Endothelial cell of hepatic sinusoid (primary cell): ENCODE results near the gene ANKRD27.
"Not testable (repeated sequence)": the region's sequence is repeated elsewhere in the genome, so short reads cannot be mapped to it uniquely, and the experiment has no call there.

Source experiments
- in situ Hi-C: cut with HindIII; loops from 2 replicates; pipeline ENCODE4 v1.10.0; 2017; ENCODE audit warnings: low sequenced_read_pairs

Gene ANKRD27

DNA sequence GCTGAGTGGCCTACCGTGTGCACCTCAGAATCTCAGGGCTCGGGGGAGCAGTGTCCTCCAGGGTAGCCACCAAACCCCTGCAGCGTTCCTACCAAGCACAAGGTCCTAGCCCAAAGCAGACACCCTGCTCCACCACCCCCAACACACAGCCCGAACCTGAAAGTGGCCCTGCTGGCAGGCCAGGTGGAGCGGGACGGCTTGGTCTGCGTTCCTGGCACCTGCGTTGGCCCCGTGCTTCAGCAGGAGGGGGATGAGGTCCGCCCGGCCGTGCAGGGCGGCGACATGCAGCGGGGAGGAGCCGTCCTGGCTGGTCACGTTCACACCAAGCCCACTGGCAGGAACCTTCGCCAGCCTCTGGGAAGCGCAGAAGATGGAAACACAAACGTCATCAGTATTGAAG lies 67.5 kb downstream of the ANKRD27 start:
- in situ Hi-C loops = no loop called here

DNA sequence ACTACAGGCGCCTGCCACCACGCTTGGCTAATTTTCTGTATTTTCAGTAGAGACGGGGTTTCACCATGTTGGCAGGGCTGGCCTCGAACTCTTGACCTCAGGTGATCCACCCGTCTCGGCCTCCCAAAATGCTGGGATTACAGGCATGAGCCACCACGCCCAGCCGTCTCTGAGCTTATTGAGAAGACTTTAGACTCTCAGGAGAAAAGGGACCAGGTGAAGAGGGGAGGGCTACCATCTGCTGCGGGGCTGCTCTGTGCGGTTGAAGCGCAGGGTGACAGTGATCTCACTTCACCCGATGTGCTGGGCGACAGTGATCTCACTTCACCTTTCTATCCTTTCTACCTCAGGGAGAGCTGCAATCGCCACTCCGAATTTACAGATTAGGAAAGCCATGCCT lies 68.7 kb downstream of the ANKRD27 start:
- in situ Hi-C loops = no loop called here

DNA sequence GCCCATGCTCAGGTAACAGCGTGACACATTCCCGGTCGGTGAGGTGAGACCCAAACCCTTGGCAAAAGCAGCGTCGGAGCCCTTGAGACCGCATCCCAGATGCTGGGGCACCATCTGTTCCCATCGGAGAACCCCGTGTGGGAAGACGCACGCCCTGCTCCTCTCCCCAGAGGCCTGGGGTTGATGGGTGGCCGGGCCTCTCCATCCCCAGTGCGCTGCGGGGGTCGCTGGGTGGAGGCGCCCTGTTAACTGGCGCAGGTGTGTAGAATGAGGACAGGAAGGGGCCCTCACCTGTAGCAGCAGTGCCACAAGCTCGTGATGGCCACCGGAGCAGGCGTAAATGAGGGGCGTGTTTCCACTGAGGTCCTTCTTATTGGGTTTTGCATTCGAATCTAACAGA lies 69.4 kb downstream of the ANKRD27 start:
- in situ Hi-C loops = no loop called here

DNA sequence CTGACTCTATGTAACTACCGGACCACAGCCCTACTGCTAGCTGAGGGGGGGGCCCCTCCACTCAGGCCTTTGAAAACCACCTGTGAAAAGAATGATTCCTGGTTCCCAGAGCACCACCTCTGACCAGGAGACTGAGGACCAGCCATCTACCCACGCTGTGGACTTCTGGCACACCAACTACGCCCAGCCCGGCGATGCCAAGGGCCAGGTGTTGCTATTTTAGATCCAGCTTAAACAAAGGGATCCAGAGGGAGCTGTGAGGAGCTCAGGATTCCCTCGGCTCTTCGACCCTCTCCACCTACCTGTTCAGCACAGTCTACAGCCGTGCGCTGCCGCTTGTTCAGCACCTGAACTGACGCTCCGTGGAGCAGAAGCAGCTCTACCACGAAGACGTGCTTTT lies 71.0 kb downstream of the ANKRD27 start:
- in situ Hi-C loops = no loop called here

DNA sequence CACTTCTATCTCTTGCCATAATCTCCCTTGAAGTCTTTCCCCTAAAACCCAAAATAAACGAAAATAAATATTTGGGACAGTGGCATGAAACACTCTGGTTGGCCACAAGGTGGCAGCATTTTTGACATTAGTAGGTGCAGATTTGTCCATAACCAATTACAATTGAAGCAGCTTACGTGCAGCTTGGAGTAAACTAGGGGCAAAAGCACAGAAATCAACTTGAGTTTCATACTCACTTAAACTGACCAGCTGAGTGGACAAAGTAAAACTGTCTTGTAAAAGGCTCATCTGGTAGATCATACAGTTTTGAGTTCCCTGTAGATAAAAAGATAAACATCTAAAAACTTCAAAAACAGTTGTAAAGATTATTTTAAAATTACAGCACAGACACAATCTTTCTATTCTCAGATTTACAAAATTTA lies 75.2 kb downstream of the ANKRD27 start:
- in situ Hi-C loops = loop anchor here (5.0 kb wide), 1 partner anchor 43 kb away; no protein-coding TSS in a partner anchor

DNA sequence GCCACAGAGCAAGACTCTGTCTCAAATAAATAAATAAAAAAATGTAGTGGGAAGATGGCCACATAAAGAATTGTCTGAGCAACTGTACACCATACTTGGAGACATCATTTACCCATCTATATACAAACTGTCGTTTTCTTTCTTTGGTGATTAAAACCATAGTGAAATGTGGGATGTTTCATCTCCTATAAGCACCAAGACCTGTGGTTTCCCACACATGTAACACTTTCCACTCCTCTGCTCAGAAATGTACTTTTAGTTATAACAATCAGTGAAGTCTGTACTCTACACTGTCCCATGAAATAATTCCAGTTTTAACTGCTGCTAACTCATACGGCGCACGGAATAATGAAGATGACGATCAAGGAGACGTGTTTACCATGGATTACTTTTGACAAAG lies 75.7 kb downstream of the ANKRD27 start:
- in situ Hi-C loops = loop anchor here (5.0 kb wide), 1 partner anchor 43 kb away; no protein-coding TSS in a partner anchor

DNA sequence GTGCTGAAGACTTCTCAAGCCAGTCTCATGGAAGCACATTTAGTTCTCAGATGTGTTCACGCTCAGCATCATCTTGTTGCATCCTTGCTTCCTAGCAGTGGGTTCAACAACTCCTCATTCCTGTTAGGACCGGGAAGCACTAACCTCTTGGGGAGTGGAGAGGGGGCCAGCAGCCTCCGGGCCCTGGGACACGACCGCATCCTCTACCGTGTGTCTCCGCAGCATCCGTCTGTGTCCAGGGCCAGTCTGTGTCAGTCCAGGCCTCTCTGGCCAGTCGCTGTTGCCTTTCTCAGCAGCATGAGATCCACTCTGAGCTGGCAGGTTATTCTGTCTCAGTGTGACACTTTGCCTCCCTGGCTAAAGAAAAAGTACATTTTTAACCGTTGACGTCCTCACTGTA lies 77.0 kb downstream of the ANKRD27 start:
- in situ Hi-C loops = loop anchor here (5.0 kb wide), 1 partner anchor 44 kb away; no protein-coding TSS in a partner anchor

DNA sequence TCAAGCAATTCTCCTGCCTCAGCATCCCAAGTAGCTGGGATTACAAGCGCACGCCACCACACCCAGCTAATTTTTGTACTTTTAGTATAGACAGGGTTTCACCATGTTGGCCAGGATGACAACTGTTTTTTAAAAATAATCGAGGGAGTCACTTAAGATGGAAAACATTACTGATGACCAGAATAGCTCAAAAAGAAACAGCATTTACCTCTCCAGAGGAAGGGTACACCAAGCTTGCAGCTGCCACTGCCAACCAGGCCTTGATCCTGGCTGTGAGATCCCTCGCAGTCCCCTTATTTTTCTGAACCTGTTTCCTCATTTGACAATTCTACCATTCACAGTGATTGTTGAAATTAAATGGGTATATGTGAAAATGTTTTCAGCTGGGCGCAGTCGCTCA lies 79.5 kb downstream of the ANKRD27 start:
- in situ Hi-C loops = loop anchor here (5.0 kb wide), 1 partner anchor 47 kb away; no protein-coding TSS in a partner anchor

DNA sequence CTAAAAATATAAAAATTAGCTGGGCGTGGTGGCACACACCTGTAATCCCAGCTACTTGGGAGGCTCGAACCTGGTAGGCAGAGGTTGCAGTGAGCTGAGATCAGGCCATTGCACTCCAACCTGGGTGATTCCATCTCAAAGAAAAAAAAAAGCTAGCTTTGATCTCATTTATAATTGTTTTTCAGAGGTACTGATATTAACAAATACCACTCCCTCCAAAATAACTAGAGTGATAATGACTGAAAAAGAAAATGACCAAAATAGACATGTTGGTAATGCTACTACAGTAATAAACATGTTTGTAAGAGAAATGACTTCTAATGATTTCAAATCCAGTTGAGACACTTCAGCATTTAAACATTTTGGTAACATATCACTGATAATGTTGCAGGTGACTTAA lies 81.0 kb downstream of the ANKRD27 start:
- in situ Hi-C loops = no loop called here

DNA sequence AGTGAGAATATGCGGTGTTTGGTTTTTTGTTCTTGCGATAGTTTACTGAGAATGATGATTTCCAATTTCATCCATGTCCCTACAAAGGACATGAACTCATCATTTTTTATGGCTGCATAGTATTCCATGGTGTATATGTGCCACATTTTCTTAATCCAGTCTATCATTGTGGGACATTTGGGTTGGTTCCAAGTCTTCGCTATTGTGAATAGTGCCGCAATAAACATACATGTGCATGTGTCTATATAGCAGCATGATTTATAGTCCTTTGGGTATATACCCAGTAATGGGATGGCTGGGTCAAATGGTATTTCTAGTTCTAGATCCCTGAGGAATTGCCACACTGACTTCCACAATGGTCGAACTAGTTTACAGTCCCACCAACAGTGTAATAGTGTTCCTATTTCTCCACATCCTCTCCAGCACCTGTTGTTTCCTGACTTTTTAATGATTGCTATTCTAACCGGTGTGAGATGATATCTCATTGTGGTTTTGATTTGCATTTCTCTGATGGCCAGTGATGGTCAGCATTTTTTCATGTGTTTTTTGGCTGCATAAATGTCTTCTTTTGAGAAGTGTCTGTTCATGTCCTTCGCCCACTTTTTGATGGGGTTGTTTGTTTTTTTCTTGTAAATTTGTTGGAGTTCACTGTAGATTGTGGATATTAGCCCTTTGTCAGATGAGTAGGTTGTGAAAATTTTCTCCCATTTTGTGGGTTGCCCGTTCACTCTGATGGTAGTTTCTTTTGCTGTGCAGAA lies 87.1 kb downstream of the ANKRD27 start:
- in situ Hi-C loops = not testable (repeated sequence)

DNA sequence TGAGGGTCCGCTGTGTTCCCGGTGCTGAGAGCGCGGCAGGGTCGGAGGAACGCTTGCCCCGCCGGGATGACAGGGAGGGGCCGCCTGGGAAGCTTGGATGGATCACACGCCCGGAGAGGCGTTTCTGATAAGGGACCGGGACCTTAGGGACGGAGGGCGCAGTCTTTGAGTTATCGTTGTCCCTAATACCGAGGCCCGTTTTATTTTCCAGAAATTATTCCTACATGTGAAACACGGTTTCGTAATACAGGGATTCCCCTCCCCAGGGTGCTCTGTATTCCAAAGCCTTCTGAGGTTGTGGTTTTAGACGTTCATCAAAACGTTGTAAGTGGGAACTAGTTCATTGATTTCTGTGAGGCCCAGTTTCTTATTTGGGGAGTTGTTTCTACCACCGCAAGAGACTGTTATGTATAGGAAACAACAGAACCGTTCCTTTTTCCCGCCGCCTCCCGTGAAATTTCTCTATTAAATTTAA lies 93.2 kb downstream of the ANKRD27 start:
- in situ Hi-C loops = no loop called here

DNA sequence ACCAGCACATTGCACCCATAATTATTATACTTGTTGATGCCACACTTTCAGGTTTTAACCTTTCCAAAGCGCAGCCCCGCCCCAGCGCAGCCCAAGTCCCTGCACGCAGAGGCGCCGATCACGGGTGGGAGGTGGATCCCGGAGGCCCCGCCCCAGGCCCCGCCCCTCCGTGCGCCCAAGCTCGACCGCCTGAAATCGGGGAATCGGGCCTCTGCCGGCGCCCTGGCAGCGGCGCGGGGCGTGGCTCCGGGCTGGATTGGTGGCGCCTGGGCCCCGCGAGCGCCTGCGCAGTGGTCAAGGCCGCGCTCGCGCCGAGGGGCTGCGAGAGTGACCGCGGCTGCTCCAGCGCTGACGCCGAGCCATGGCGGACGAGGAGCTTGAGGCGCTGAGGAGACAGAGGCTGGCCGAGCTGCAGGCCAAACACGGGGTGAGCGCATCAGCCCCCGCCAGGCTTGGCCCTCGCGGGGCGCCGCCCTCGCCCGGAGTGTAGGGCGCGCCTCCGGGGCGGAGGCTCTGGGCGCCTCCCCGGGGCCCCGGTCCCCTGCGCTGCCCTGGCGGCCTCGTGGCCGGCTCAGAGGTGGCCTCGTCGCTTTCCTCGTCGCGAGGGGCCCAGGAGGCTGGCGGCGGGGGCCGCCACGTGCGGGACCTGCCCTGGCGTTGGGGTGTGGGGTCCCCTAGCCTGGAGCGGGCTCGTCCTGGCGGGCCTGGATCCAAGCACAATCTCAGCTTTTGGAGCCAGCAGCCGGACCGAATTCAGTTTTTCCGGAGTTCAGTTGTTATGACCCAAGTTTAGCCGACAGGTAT lies 93.9 kb downstream of the ANKRD27 start, which contains the start of gene PDCD5:
TSS of gene PDCD5 (plus strand) at position 290 of the 804 bp plus-strand sequence. CDS start at position 362, 72 bp downstream.
- in situ Hi-C loops = no loop called here

DNA sequence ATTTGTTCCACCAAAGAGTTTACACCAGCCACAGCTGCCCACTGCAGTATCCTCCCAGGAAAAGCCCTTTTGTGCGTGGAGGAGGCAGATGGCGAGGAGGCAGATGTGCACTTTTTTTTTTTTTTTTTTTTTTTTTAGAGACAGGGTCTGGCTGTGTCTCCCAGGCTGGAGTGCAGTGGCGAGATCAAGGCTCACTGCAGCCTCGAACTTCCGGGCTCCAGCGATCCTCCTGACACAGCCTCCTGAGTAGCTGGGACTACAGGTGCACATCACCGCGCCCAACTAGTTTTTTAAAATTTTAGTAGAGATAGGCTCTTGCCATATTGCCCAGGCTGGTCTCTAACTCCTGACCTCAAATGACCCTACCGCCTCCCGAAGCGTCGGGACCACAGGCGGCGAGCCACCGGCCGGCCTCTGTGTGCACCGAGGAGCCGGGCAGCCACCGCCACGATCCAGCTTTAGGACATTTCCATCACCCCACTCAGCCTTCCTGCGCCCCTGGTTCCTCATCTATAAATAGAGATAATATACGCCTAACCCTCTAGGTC lies 94.6 kb downstream of the ANKRD27 start:
- in situ Hi-C loops = no loop called here

DNA sequence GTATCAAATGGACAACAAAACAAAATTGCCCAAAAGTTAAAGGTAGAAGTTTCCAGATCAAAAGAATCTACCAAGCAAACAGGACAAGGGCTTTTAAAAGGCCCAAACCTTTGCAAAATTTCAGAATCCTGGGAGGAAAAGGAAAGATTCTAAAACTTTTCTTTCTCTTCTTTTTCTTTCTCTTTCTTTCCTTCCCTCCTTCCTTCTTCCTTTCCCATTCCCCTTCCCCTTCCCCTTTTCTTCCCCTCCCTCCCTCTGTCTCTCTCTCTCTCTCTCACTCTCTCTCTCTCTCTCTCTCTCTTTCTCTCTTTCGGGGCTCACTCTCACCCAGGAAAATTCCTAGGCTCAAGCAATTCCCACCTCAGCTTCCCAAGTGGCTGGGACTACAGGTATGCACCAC lies 98.2 kb downstream of the ANKRD27 start:
- in situ Hi-C loops = no loop called here

DNA sequence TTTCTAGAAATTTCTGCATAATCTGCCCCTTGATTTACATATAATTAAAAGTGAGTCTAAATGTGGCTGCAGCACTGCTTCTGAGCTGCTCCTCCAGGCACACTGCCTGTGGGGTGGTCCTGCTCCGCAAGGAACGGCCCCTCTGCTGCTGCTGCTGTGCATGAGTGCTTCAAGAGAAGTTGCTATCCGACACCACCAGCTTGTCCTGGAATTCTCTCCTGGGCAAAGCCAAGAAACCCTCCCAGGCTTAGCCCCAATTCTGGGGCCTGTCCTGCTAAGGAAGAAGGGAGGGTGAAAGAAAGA lies 101.5 kb downstream of the ANKRD27 start:
- in situ Hi-C loops = no loop called here

DNA sequence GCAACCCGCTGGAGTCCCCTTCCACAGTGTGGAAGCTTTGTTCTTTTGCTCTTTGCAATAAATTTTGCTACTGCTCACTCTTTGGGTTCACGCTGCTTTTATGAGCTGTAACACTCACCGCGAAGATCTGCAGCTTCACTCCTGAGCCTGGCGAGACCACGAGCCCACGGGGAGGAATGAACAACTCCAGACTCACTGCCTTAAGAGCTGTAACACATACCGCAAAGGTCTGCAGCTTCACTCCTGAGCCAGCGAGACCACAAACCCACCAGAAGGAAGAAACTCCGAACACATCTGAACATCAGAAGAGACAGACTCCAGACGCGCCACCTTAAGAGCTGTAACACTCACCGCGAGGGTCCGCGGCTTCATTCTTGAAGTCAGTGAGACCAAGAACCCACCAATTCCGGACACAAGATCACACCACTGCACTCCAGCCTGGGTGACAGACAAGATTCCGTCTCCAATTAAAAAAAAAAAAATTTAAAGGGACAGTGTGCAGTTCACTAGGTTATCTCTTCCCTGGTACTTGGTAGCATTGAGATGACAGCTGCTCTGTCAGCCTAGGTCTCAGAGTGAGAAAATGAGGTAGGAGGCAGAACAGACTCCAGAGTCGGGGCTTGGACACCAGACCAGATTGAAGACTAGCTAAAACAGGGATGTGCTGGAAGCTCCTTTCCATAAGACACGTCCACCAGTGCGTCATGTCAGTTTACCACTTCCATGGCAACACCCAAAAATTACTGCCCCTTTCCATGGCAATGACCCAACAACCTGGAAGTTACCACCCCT lies 102.1 kb downstream of the ANKRD27 start:
- in situ Hi-C loops = not testable (repeated sequence)

DNA sequence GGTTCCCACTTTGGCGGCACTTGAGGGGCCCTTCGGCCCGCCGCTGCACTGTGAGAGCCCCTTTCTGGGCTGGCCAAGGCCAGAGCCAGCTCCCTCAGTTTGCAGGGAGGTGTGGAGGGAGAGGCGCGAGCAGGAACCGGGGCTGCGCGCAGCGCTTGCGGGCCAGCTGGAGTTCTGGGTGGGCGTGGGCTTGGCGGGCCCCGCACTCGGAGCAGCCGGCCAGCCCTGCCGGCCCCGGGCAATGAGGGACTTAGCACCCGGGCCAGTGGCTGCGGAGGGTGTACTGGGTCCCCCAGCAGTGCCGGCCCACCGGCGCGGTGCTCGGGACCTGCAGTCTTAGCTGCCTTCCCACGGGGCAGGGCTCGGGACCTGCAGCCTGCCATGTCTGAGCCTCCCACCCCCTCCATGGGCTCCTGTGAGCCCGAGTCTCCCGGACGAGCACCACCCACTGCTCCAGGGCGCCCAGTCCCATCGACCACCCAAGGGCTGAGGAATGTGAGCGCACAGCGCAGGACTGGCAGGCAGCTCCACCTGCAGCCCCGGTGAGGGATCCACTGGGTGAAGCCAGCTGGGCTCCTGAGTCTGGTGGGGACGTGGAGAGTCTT lies 103.4 kb downstream of the ANKRD27 start:
- in situ Hi-C loops = not testable (repeated sequence)

DNA sequence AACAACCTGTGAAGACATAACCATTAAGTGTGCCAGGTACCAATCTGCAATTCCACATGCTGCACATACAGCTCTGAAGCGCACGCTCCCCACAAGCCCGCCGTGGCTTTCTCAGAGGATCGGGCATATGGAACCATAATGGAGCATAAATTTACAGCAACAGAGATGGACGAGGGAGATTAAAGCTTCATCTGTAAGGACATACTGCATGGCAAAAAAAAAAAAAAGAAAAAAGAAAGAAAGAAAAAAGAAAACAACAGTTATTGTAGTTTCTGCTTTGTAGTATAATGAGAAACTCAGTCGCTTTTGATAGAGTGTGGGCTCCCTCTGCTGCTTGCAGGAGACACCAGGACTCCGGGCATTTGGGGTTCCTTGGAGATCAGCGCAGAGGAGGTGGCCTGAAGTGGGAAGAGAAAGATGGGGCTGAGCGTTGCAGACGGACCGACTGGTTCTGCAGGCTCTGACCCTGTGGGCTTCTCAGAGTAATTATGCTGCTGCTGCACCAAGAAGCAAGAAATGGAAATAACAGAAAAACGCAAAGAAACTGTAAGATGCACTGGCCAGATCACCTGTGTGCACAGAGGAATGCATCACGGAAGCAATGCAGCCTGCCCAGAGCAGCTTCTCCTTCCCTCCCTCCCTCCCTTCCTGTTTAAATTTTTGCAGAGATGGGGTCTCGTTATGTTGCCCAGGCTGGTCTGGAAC lies 104.7 kb downstream of the ANKRD27 start:
- in situ Hi-C loops = no loop called here

DNA sequence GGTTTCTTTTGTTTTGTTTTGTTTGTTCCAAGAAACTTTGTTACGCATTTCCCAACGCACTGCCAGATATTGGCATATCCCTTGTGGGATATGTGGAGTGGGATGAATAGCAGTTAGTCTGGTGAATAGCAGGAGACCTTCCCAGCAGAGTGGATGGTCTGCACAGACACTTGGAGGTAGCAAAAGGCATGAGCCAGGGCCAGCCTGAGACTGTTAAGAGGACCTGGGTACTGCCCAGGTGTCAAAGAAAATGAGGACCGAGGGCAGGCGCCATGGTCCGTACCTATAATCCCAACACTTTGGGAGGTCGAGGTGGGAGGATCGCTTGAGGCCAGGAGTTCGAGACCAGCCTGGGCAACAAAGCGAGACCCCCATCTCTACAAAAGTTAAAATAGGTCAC lies 107.5 kb downstream of the ANKRD27 start:
- in situ Hi-C loops = no loop called here
